ENCODE data around the gene HS2ST1. TPM values are rescaled to one million over a fixed set of nuclear protein-coding genes. Genes with fewer than 3 reads are reported as not detected.

The HS2ST1 gene
- total and polyA plus RNA-seq, 8 donors: 22.5 to 92.2 (median 70.7) TPM

- Histone ChIP-seq H3K27me3 (peaks cover 0 to 9% of the 10 kb centered on the region in 2 donors), H3K36me3 (no peaks in the 10 kb centered on the region), H3K4me1 (peaks cover 9 to 20% of the 10 kb centered on the region in 2 donors), H3K9me3 (no peaks in the 10 kb centered on the region), H3K27ac (no peak overlapping the region), H3K4me3 (no peak overlapping the region)
- intact Hi-C loops (cut with DNase I): no loop called here
- no peak for TF ChIP-seq CTCF (IDR thresholded peaks at IDR 0.05)
- ATAC-seq (no peak), DNase-seq (no peak)
Measured at GRCh38 chr1:87155170-87155569, 240.7 kb downstream of the HS2ST1 start.

GRCh38 chr1:87155648-87156047, 241.2 kb downstream of the HS2ST1 start:
- TF ChIP-seq CTCF (IDR thresholded peaks at IDR 0.05): no peak
- peaks cover 9 to 19% of the 10 kb centered on the region in 2 donors for H3K4me1 ChIP-seq
- no peaks in the 10 kb centered on the region for H3K36me3 ChIP-seq
- DNase-seq (no peak), ATAC-seq (no peak)
- H3K9me3 ChIP-seq: no peaks in the 10 kb centered on the region
- intact Hi-C loops (cut with DNase I): no loop called here
- no peak overlapping the region for H3K4me3 ChIP-seq
- H3K27me3 ChIP-seq: peaks cover 0 to 9% of the 10 kb centered on the region in 2 donors
- H3K27ac ChIP-seq: no peak overlapping the region

DNA sequence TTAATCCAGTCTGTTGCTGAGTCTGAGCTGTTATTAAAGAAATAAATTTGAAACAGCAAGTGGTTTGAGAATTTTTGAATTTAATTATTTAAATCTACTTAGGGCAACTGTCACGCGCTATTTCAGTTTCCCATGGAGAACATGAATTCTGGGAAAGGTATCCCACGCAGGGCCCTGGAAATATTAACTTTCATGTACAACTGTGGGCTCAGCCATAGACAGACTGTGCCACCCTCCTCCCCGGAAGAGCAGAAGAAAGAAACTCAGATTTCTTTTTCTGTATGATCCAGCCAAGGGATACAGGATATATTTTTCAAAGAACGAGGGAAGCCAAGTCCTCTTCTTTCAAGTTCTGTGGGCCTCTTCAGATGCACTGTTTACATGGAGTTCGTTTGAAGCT, 241.7 kb downstream of the HS2ST1 start:
- no peak for DNase-seq
- intact Hi-C loops (cut with DNase I): no loop called here

DNA sequence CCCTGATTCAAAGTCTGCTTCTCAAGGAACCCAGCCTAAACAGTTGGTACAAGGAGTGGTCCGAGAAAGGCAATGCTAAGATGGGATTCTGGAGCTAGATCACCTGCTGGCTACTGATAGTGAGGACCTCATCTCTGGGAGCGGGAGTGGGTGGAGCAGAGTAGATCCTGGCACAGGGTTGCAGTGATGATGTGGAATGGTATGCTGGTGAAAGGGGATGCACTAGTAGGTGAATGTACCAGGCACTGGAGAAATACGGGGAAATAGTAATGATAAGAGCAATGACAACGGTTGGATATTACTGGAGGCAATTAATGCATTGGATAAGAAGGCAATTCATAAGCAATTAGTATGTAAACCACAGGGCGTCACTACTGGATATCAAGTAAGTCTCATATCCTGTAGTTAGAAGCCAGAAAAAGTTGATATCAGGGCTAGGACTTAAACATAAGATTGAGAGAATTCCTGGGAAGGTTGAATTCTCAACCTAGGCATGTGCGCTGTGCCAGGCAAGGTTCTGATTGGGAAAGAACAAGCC, 245.0 kb downstream of the HS2ST1 start:
- Histone ChIP-seq H3K4me1 (no peaks in the 10 kb centered on the region), H3K36me3 (no peaks in the 10 kb centered on the region), H3K4me3 (no peak overlapping the region), H3K27ac (no peak overlapping the region), H3K27me3 (no peaks in the 10 kb centered on the region), H3K9me3 (no peaks in the 10 kb centered on the region)
- no peak for DNase-seq
- intact Hi-C loops (cut with DNase I): no loop called here
- ATAC-seq: no peak
- no peak for TF ChIP-seq CTCF (IDR thresholded peaks at IDR 0.05)

More for the DNA sequence above, 241.7 kb downstream of the HS2ST1 start:
- no peaks in the 10 kb centered on the region for H3K9me3 ChIP-seq
- peaks cover 0 to 8% of the 10 kb centered on the region in 2 donors for H3K27me3 ChIP-seq
- no peak overlapping the region for H3K4me3 ChIP-seq
- H3K27ac ChIP-seq: no peak overlapping the region
- TF ChIP-seq CTCF (IDR thresholded peaks at IDR 0.05): no peak
- H3K36me3 ChIP-seq: no peaks in the 10 kb centered on the region
- no peak for ATAC-seq
- H3K4me1 ChIP-seq: peaks cover 9 to 14% of the 10 kb centered on the region in 2 donors

Other genes with a start within 250 kb of the HS2ST1 start
- 100 to 1,000 TPM; 102 to 114 TPM for gene SH3GLB1, start 210.1 kb upstream of the HS2ST1 start, total RNA-seq
- 100 to 1,000 TPM in 4 of 6 donors, 10 to 100 TPM in 2; 92.7 to 112 (median 101) TPM for gene SH3GLB1, start 210.1 kb upstream of the HS2ST1 start, polyA plus RNA-seq (ENCODE audit: insufficient read length in 6 of 6)
- gene SELENOF, start 509 bp upstream of the HS2ST1 start, total RNA-seq: 100 to 1,000 TPM; 248 to 302 TPM
- 100 to 1,000 TPM; 217 to 297 (median 270) TPM for gene SELENOF, start 509 bp upstream of the HS2ST1 start, polyA plus RNA-seq (ENCODE audit: insufficient read length in 6 of 6)